Loucy (cell line): ENCODE data around the gene SSNA1.

ENCODE experiments used
- H2AFZ ChIP-seq: fragments of 200-600 bp; sonication (generic); 2 replicates; pipeline ENCODE4 v1.6.0; 2016; ENCODE audit warnings: antibody characterized with exemption, mild to moderate bottlenecking, low read length, moderate library complexity
- H3F3A ChIP-seq: fragments of 200-600 bp; 2 replicates; pipeline ENCODE4 v1.6.0; 2016; ENCODE audit warnings: antibody characterized with exemption, low read depth, mild to moderate bottlenecking
- H3K27me3 ChIP-seq: fragments of 200-600 bp; sonication (generic); 2 replicates; pipeline ENCODE4 v1.6.1; 2014; ENCODE audit warnings: low read length, mild to moderate bottlenecking; ENCODE audit not compliant: insufficient read depth, poor library complexity, severe bottlenecking
- H3K36me3 ChIP-seq: fragments of 200-600 bp; sonication (generic); 2 replicates; pipeline ENCODE4 v1.6.1; 2016; ENCODE audit warnings: low read length; ENCODE audit not compliant: insufficient read depth
- H3K4me1 ChIP-seq: fragments of 200-600 bp; sonication (generic); 2 replicates; pipeline ENCODE4 v1.5.1; 2014; ENCODE audit warnings: low read length, mild to moderate bottlenecking; ENCODE audit not compliant: insufficient read depth, poor library complexity, severe bottlenecking
- H3K4me2 ChIP-seq: fragments of 200-600 bp; sonication (generic); 2 replicates; pipeline ENCODE4 v1.6.0; 2014; ENCODE audit warnings: antibody characterized with exemption, low read length, low read depth, mild to moderate bottlenecking; ENCODE audit not compliant: poor library complexity, severe bottlenecking
- H3K4me3 ChIP-seq: fragments of 200-600 bp; sonication (generic); 2 replicates; pipeline ENCODE4 v1.5.1; 2014; ENCODE audit warnings: low read length, mild to moderate bottlenecking, mixed read lengths; ENCODE audit not compliant: poor library complexity, severe bottlenecking
- H3K79me2 ChIP-seq: fragments of 200-600 bp; sonication (generic); 2 replicates; pipeline ENCODE4 v1.6.1; 2014; ENCODE audit warnings: low read length; ENCODE audit not compliant: insufficient read depth
- H3K9ac ChIP-seq: fragments of 200-600 bp; sonication (generic); 2 replicates; pipeline ENCODE4 v1.6.0; 2014; ENCODE audit warnings: mild to moderate bottlenecking, low read depth, low read length, moderate library complexity; ENCODE audit not compliant: poor library complexity, severe bottlenecking
- H3K9me2 ChIP-seq: fragments of 200-600 bp; sonication (generic); replicated peaks from 2 replicates; pipeline ENCODE4 v1.6.1; 2016; ENCODE audit warnings: low read depth, low read length, mixed read lengths
- H3K9me3 ChIP-seq: fragments of 200-600 bp; sonication (generic); 2 replicates; pipeline ENCODE4 v1.6.1; 2014; ENCODE audit warnings: mild to moderate bottlenecking, antibody characterized with exemption, low read length, low read depth; ENCODE audit not compliant: insufficient read depth
- H4K20me1 ChIP-seq: fragments of 200-600 bp; sonication (generic); 2 replicates; pipeline ENCODE4 v1.6.0; 2014; ENCODE audit warnings: antibody characterized with exemption, low read length, mild to moderate bottlenecking; ENCODE audit not compliant: insufficient read depth, poor library complexity, severe bottlenecking
- CTCF ChIP-seq: fragments of 200-600 bp; sonication (generic); conservative IDR thresholded peaks from 2 replicates; pipeline ENCODE4 v1.5.1; 2014; ENCODE audit warnings: mild to moderate bottlenecking, antibody characterized with exemption, low read length
- EZH2phosphoT487 ChIP-seq: fragments of 200-600 bp; IDR thresholded peaks from 2 replicates; pipeline ENCODE4 v1.6.1; 2018; ENCODE audit warnings: antibody characterized with exemption, mild to moderate bottlenecking, moderate library complexity, borderline replicate concordance

Gene SSNA1

GRCh38 chr9:137230705-137231371 lies 42.4 kb downstream of the SSNA1 start, which contains the start of gene SLC34A3:
TSS of gene SLC34A3 (plus strand) at chr9:137230901. CDS start at chr9:137231703, 802 bp downstream.
- Histone ChIP-seq H3K36me3 (no peaks in the 10 kb centered on the region), H3F3A (no peaks in the 10 kb centered on the region), H4K20me1 (no peaks in the 10 kb centered on the region), H3K4me3 (no peak within 1 kb of the TSS), H3K4me2 (no peak within 1 kb of the TSS), H3K4me1 (no peaks in the 10 kb centered on the region), H3K9ac (no peak within 1 kb of the TSS), H3K9me3 (no peaks in the 10 kb centered on the region), H3K9me2 (no peaks in the 10 kb centered on the region), H3K79me2 (no peaks in the 10 kb centered on the region), H2AFZ (no peak within 1 kb of the TSS), H3K27me3 (no peaks in the 10 kb centered on the region)
- no peak for TF ChIP-seq EZH2phosphoT487
- no peak for TF ChIP-seq CTCF

- Histone ChIP-seq H3K9me3 (no peaks in the 10 kb centered on the region), H3K27me3 (no peaks in the 10 kb centered on the region), H2AFZ (no peak overlapping the region), H3K9me2 (no peaks in the 10 kb centered on the region), H3K9ac (no peak overlapping the region), H3K4me1 (no peaks in the 10 kb centered on the region), H3K79me2 (no peaks in the 10 kb centered on the region), H3K4me2 (no peak overlapping the region), H4K20me1 (no peaks in the 10 kb centered on the region), H3K4me3 (no peak overlapping the region), H3F3A (no peaks in the 10 kb centered on the region), H3K36me3 (no peaks in the 10 kb centered on the region)
- TF ChIP-seq EZH2phosphoT487 (no peak), CTCF (no peak)
These were observed 43.0 kb downstream of the SSNA1 start for GRCh38 chr9:137231372-137232039.

GRCh38 chr9:137232101-137232500 lies 43.6 kb downstream of the SSNA1 start:
- no peak overlapping the region for H3K4me3 ChIP-seq
- no peaks in the 10 kb centered on the region for H3K79me2 ChIP-seq
- no peak for TF ChIP-seq EZH2phosphoT487
- TF ChIP-seq CTCF: no peak
- H3K27me3 ChIP-seq: no peaks in the 10 kb centered on the region
- no peaks in the 10 kb centered on the region for H3K9me3 ChIP-seq
- H3F3A ChIP-seq: no peaks in the 10 kb centered on the region
- no peaks in the 10 kb centered on the region for H3K9me2 ChIP-seq
- H3K4me2 ChIP-seq: no peak overlapping the region
- H3K36me3 ChIP-seq: no peaks in the 10 kb centered on the region
- peaks cover 6% of the 10 kb centered on the region for H3K4me1 ChIP-seq
- no peak overlapping the region for H3K9ac ChIP-seq
- no peak overlapping the region for H2AFZ ChIP-seq
- H4K20me1 ChIP-seq: no peaks in the 10 kb centered on the region
